Neural cell (in vitro differentiated cells): ENCODE results near the gene SKI.

ENCODE experiments used
- EP300 ChIP-seq: fragments of 450-650 bp; conservative IDR thresholded peaks from 2 replicates; pipeline ENCODE4 v1.6.1; 2014; ENCODE audit warnings: antibody characterized with exemption, mild to moderate bottlenecking, moderate library complexity; ENCODE audit not compliant: poor library complexity, severe bottlenecking
- MXI1 ChIP-seq: fragments of 450-650 bp; conservative IDR thresholded peaks from 2 replicates; pipeline ENCODE4 v1.6.1; 2014; ENCODE audit warnings: antibody characterized with exemption, mild to moderate bottlenecking; ENCODE audit not compliant: poor library complexity, severe bottlenecking
- POLR2AphosphoS5 ChIP-seq: IDR thresholded peaks from 2 replicates; pipeline ENCODE4 v1.6.1; 2012
- RAD21 ChIP-seq: fragments of 450-650 bp; conservative IDR thresholded peaks from 2 replicates; pipeline ENCODE4 v1.6.1; 2014; ENCODE audit warnings: antibody characterized with exemption, mild to moderate bottlenecking, moderate library complexity
- TAF1 ChIP-seq: IDR thresholded peaks from 2 replicates; pipeline ENCODE4 v1.6.1; 2012; ENCODE audit warnings: low read depth
- TF ChIP-seq, protein P1 (sequence below): fragments of 450-650 bp; IDR thresholded peaks from 2 replicates; pipeline ENCODE4 v1.5.1; 2014; ENCODE audit warnings: antibody characterized with exemption, mild to moderate bottlenecking, moderate library complexity; ENCODE audit not compliant: poor library complexity, severe bottlenecking

DNA sequence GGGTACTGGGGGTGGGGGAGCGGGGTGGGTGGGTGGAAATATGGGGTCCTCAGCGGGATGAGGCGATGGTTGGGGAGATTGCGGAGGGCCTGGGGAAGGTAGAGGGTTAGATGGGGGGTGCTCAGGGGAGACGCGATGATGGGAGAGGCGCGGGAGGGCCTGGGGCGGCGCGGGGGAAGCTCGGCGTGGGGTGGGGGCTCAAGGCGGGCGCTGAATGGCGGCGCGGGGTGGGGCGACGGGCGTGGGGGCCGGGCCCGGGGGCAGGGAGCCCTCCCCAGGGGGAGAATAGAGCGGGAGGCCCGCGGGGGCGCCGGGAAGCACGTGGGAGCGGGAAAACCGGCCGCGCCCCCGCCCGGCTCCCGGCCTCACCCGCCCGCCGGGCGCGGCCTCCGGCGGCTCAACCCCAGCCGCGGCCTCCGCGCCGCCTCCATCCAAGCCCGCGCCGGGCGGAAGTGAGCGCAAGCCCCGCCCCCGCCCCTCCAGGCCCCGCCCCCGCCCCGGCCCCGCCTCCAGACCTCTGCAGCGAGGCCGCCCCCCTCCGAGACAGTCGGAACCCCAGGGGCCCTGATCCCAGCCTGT is 33.7 kb upstream of the SKI start, which contains the start of gene FAAP20:
- TF ChIP-seq, protein P1, sequence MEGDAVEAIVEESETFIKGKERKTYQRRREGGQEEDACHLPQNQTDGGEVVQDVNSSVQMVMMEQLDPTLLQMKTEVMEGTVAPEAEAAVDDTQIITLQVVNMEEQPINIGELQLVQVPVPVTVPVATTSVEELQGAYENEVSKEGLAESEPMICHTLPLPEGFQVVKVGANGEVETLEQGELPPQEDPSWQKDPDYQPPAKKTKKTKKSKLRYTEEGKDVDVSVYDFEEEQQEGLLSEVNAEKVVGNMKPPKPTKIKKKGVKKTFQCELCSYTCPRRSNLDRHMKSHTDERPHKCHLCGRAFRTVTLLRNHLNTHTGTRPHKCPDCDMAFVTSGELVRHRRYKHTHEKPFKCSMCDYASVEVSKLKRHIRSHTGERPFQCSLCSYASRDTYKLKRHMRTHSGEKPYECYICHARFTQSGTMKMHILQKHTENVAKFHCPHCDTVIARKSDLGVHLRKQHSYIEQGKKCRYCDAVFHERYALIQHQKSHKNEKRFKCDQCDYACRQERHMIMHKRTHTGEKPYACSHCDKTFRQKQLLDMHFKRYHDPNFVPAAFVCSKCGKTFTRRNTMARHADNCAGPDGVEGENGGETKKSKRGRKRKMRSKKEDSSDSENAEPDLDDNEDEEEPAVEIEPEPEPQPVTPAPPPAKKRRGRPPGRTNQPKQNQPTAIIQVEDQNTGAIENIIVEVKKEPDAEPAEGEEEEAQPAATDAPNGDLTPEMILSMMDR = no peak
- peak; percentile 59 for TF ChIP-seq POLR2AphosphoS5
- no peak for TF ChIP-seq RAD21
- TF ChIP-seq EP300 = no peak
- TF ChIP-seq MXI1 = no peak
- no peak for TF ChIP-seq TAF1
